GM18517 (cell line): ENCODE data around the gene LAG3.
A peak's percentile ranks its signal among the peaks of the same experiment; 100 is the strongest.

Source experiments
- ATAC-seq: cut with Tn5 transposase; IDR thresholded peaks from one replicate; pipeline ENCODE4 v1.9.1; 2021; ENCODE audit warnings: mild to moderate bottlenecking, moderate library complexity; ENCODE audit not compliant: unreplicated experiment

LAG3 gene

GRCh38 chr12:6752921-6753771 lies 19.2 kb upstream of the LAG3 start, which contains the start of gene MLF2:
Gene MLF2 (minus strand): TSS chr12:6753141. CDS start chr12:6752334, 807 bp downstream.
- ATAC-seq = peak; percentile 83

- ATAC-seq = no peak
These were observed 18.5 kb upstream of the LAG3 start for GRCh38 chr12:6753772-6754356.

GRCh38 chr12:6754411-6754810 lies 17.9 kb upstream of the LAG3 start:
- ATAC-seq = no peak

- no peak for ATAC-seq
These were observed 15.2 kb upstream of the LAG3 start for GRCh38 chr12:6757028-6757690.

GRCh38 chr12:6758506-6759095 lies 13.7 kb upstream of the LAG3 start:
- no peak for ATAC-seq

GRCh38 chr12:6759741-6760140 lies 12.6 kb upstream of the LAG3 start:
- no peak for ATAC-seq

GRCh38 chr12:6763380-6763779 lies 8.9 kb upstream of the LAG3 start:
- ATAC-seq = no peak

- ATAC-seq = peak; percentile 86
These were observed 8.1 kb upstream of the LAG3 start for GRCh38 chr12:6764011-6764828.

GRCh38 chr12:6765048-6765633 lies 7.2 kb upstream of the LAG3 start:
- no peak for ATAC-seq

GRCh38 chr12:6765634-6766581 lies 6.4 kb upstream of the LAG3 start, which contains the start of gene PTMS:
Gene PTMS (plus strand): TSS chr12:6766363. CDS start chr12:6766706, 343 bp downstream.
- ATAC-seq = no peak

- no peak for ATAC-seq
These were observed 5.5 kb upstream of the LAG3 start for GRCh38 chr12:6766651-6767349.

- no peak for ATAC-seq
These were observed 4.7 kb upstream of the LAG3 start for GRCh38 chr12:6767353-6768319.

- no peak for ATAC-seq
These were observed 3.8 kb upstream of the LAG3 start for GRCh38 chr12:6768437-6768914.

- ATAC-seq = no peak
These were observed 3.3 kb upstream of the LAG3 start for GRCh38 chr12:6768990-6769389.

GRCh38 chr12:6769666-6770065 lies 2.7 kb upstream of the LAG3 start:
- ATAC-seq = no peak

GRCh38 chr12:6770094-6770493 lies 2.2 kb upstream of the LAG3 start:
- no peak for ATAC-seq

GRCh38 chr12:6770600-6770999 lies 1.7 kb upstream of the LAG3 start:
- no peak for ATAC-seq
